Mesenchymal stem cell (in vitro differentiated cells and primary cell): Measurements from ENCODE around the gene PIANP. TPM values are rescaled to one million over a fixed set of nuclear protein-coding genes. Genes with fewer than 3 reads are reported as not detected.

ENCODE experiments used
- DNase-seq: peaks from one replicate; pipeline ENCODE4 v3.0.0-alpha.2; 2013
- H2AFZ ChIP-seq: one replicate; pipeline ENCODE4 v1.6.1; 2013; ENCODE audit warnings: low read depth, mild to moderate bottlenecking, control low read depth, inconsistent platforms, low read length, moderate library complexity
- H2AK5ac ChIP-seq: 2 replicates; pipeline ENCODE4 v1.6.1; 2013; ENCODE audit warnings: low read length, moderate library complexity, mild to moderate bottlenecking, inconsistent platforms; ENCODE audit not compliant: severe bottlenecking
- H2BK120ac ChIP-seq: one replicate; pipeline ENCODE4 v1.6.1; 2013; ENCODE audit warnings: low read depth, mild to moderate bottlenecking, inconsistent platforms, low read length, moderate library complexity
- H2BK12ac ChIP-seq, 2 experiments: one replicate each; pipeline ENCODE4 v1.6.1; 2013; ENCODE audit warnings: inconsistent platforms in 2 of 2, low read length in 2 of 2, mild to moderate bottlenecking in 2 of 2, moderate library complexity in 2 of 2, control low read depth in 1 of 2
- H2BK15ac ChIP-seq: one replicate; pipeline ENCODE4 v1.6.1; 2013; ENCODE audit warnings: mild to moderate bottlenecking, low read depth, inconsistent platforms; ENCODE audit not compliant: poor library complexity, severe bottlenecking
- H2BK5ac ChIP-seq: 2 replicates; pipeline ENCODE4 v1.6.1; 2013; ENCODE audit warnings: low read depth, mild to moderate bottlenecking, low read length, control low read depth, inconsistent platforms; ENCODE audit not compliant: poor library complexity, severe bottlenecking
- H3K14ac ChIP-seq, 2 experiments: one replicate each; pipeline ENCODE4 v1.6.1; 2013; ENCODE audit warnings: inconsistent platforms in 2 of 2, low read length in 2 of 2, control low read depth in 1 of 2, mild to moderate bottlenecking in 1 of 2, moderate library complexity in 1 of 2
- H3K18ac ChIP-seq, 2 experiments: one replicate each; pipeline ENCODE4 v1.6.1; 2013; ENCODE audit warnings: inconsistent platforms in 2 of 2, low read length in 2 of 2, control low read depth in 1 of 2, low read depth in 1 of 2, mild to moderate bottlenecking in 1 of 2
- H3K23ac ChIP-seq, 2 experiments: one replicate each; pipeline ENCODE4 v1.6.1; 2013; ENCODE audit warnings: inconsistent platforms in 2 of 2, low read length in 2 of 2, mild to moderate bottlenecking in 2 of 2, moderate library complexity in 2 of 2, control low read depth in 1 of 2
- H3K27ac ChIP-seq: 2 replicates; pipeline ENCODE4 v1.5.1; 2013; ENCODE audit warnings: mild to moderate bottlenecking, moderate library complexity, low read length, control low read depth, inconsistent platforms; ENCODE audit not compliant: poor library complexity, severe bottlenecking
- H3K27me3 ChIP-seq, 2 experiments: 2 replicates each; pipeline versions ENCODE4 v1.6.1 to v1.7.0; 2013; ENCODE audit warnings: low read length in 2 of 2, mild to moderate bottlenecking in 2 of 2, moderate library complexity in 2 of 2, control low read depth in 1 of 2, inconsistent platforms in 1 of 2; ENCODE audit not compliant: control insufficient read depth in 1 of 2, insufficient read depth in 1 of 2
- H3K36me3 ChIP-seq, 2 experiments: 2 replicates each; pipeline versions ENCODE4 v1.6.1 to v1.7.0; 2013; ENCODE audit warnings: low read length in 2 of 2, control low read depth in 1 of 2, inconsistent platforms in 1 of 2, low read depth in 1 of 2, mild to moderate bottlenecking in 1 of 2; ENCODE audit not compliant: insufficient read depth in 2 of 2, control insufficient read depth in 1 of 2
- H3K4ac ChIP-seq, 2 experiments: one replicate each; pipeline ENCODE4 v1.6.1; 2013; ENCODE audit warnings: inconsistent platforms in 2 of 2, low read length in 2 of 2, mild to moderate bottlenecking in 2 of 2, moderate library complexity in 2 of 2, control low read depth in 1 of 2, low read depth in 1 of 2
- H3K4me1 ChIP-seq: 2 replicates; pipeline ENCODE4 v1.6.1; 2013; ENCODE audit warnings: low read depth, low read length, control low read depth; ENCODE audit not compliant: control insufficient read depth, insufficient read depth
- H3K4me2 ChIP-seq: 2 replicates; pipeline ENCODE4 v1.6.1; 2013; ENCODE audit warnings: low read length, mild to moderate bottlenecking, inconsistent platforms; ENCODE audit not compliant: poor library complexity, severe bottlenecking
- H3K4me3 ChIP-seq, 2 experiments: 2 replicates each; pipeline versions ENCODE4 v1.5.1 to v1.7.0; 2013; ENCODE audit warnings: low read length in 2 of 2, mild to moderate bottlenecking in 2 of 2, control low read depth in 1 of 2, low read depth in 1 of 2; ENCODE audit not compliant: insufficient read depth in 1 of 2
- H3K79me1 ChIP-seq: replicated peaks from 2 replicates; pipeline ENCODE4 v1.6.1; 2013; ENCODE audit warnings: mild to moderate bottlenecking, control low read depth, low read length, inconsistent platforms; ENCODE audit not compliant: poor library complexity, severe bottlenecking
- H3K9ac ChIP-seq: 2 replicates; pipeline ENCODE4 v1.7.0; 2013; ENCODE audit warnings: mild to moderate bottlenecking, low read length, moderate library complexity
- H3K9me3 ChIP-seq: 2 replicates; pipeline ENCODE4 v1.7.0; 2013; ENCODE audit warnings: mild to moderate bottlenecking, low read length; ENCODE audit not compliant: control insufficient read depth
- H4K8ac ChIP-seq: one replicate; pipeline ENCODE4 v1.6.1; 2013; ENCODE audit warnings: inconsistent platforms, mild to moderate bottlenecking, low read length, moderate library complexity
- H4K91ac ChIP-seq: one replicate; pipeline ENCODE4 v1.6.1; 2013; ENCODE audit warnings: mild to moderate bottlenecking, low read length, inconsistent platforms
- WGBS: methylation state at CpG from one replicate; pipeline ENCODE4 v1.1.7; 2013; ENCODE audit warnings: mixed read lengths; 5-methylcytosine and 5-hydroxymethylcytosine counted together
- small RNA-seq: library from polyadenylated mRNA; stranded (forward); fragments of <200 nt; extraction: miRNeasy Mini kit (QIAGEN cat#:217004); gene quantifications from one replicate; pipeline ENCODE3, GENCODE V24; 2013; ENCODE audit warnings: low read depth

The PIANP gene

DNA sequence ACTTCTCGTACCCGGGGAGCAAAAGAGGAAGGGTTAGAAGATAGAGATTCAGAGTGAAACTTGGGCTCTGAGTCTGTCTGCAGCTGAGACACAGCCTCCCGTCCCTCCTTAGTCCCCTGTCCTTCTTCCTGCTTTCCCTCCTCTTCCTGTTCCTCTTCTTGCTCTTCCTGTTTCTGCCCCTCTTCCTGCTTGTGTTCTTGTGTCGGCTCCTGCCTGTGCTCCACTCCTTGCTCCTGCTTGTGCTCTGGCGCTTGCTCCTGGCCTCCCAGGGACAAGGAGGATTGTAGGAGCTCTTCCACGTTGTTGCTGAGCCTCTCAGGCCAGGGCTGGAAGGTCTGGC, 56.4 kb downstream of the PIANP start:
- no peak overlapping the region for H3K18ac ChIP-seq
- H3K36me3 ChIP-seq = peaks cover 8 to 31% of the 10 kb centered on the region in 2 experiments
- H2AK5ac ChIP-seq = no peak overlapping the region
- no peak overlapping the region for H3K14ac ChIP-seq
- H3K27ac ChIP-seq = no peak overlapping the region
- no peak overlapping the region for H2BK12ac ChIP-seq
- H2BK15ac ChIP-seq = no peak overlapping the region
- H3K4me3 ChIP-seq = no peak overlapping the region
- DNase-seq = no peak
- no peak overlapping the region for H3K4ac ChIP-seq
- 68% methylated on average over 6 of the region's 6 CpGs for WGBS
- H2BK120ac ChIP-seq = no peak overlapping the region
- no peak overlapping the region for H2BK5ac ChIP-seq
- H4K91ac ChIP-seq = no peak overlapping the region
- H4K8ac ChIP-seq = no peak overlapping the region
- peaks cover 40% of the 10 kb centered on the region for H3K9me3 ChIP-seq
- H3K23ac ChIP-seq = no peak overlapping the region
- no peak overlapping the region for H3K4me2 ChIP-seq
- no peaks in the 10 kb centered on the region for H3K4me1 ChIP-seq
- no peaks in the 10 kb centered on the region for H3K79me1 ChIP-seq
- no peak overlapping the region for H2AFZ ChIP-seq
- no peak overlapping the region for H3K9ac ChIP-seq
- H3K27me3 ChIP-seq = peaks cover 9 to 27% of the 10 kb centered on the region in 2 experiments

Small RNAs within 50 kb of the gene (small RNA-seq; reads per million reads assigned to genes)
- gene RNU6-781P = not detected
